T1000 (cell line): ENCODE measurements around the gene TNFAIP3.

ENCODE experiments used
- DNase-seq: peaks from one replicate; lab custom pipeline; 2025; ENCODE audit warnings: mixed read lengths; lab: John Stamatoyannopoulos, UW

The TNFAIP3 gene

GRCh38 chr6:137845460-137845859, 21.6 kb upstream of the TNFAIP3 start:
- no peak for DNase-seq

GRCh38 chr6:137846274-137846673, 20.8 kb upstream of the TNFAIP3 start:
- no peak for DNase-seq

GRCh38 chr6:137846772-137847313, 20.2 kb upstream of the TNFAIP3 start:
- DNase-seq = no peak

- no peak for DNase-seq
Observed at GRCh38 chr6:137847748-137848147, 19.3 kb upstream of the TNFAIP3 start.

- no peak for DNase-seq
Observed at GRCh38 chr6:137848672-137849071, 18.4 kb upstream of the TNFAIP3 start.

GRCh38 chr6:137849181-137849980, 17.7 kb upstream of the TNFAIP3 start:
- no peak for DNase-seq

GRCh38 chr6:137849981-137850714, 16.9 kb upstream of the TNFAIP3 start:
- no peak for DNase-seq

- DNase-seq = no peak
Observed at GRCh38 chr6:137850816-137851602, 16.1 kb upstream of the TNFAIP3 start.

- DNase-seq = no peak
Observed at GRCh38 chr6:137851669-137852068, 15.4 kb upstream of the TNFAIP3 start.

- DNase-seq = no peak
Observed at GRCh38 chr6:137852346-137852745, 14.7 kb upstream of the TNFAIP3 start.

GRCh38 chr6:137852811-137853210, 14.2 kb upstream of the TNFAIP3 start:
- DNase-seq = no peak

- DNase-seq = no peak
Observed at GRCh38 chr6:137853569-137854213, 13.4 kb upstream of the TNFAIP3 start.

GRCh38 chr6:137856138-137856898, 10.7 kb upstream of the TNFAIP3 start:
- DNase-seq = no peak

GRCh38 chr6:137859025-137859424, 8.0 kb upstream of the TNFAIP3 start:
- no peak for DNase-seq

GRCh38 chr6:137860394-137861005, 6.6 kb upstream of the TNFAIP3 start:
- no peak for DNase-seq

GRCh38 chr6:137861550-137862337, 5.3 kb upstream of the TNFAIP3 start:
- DNase-seq = no peak

GRCh38 chr6:137862419-137863090, 4.5 kb upstream of the TNFAIP3 start:
- DNase-seq = no peak

GRCh38 chr6:137863091-137863797, 3.8 kb upstream of the TNFAIP3 start:
- no peak for DNase-seq
